NCI-H1417 (cell line): Measurements from ENCODE around the gene RAB9A.
A peak's percentile ranks its signal among the peaks of the same experiment; 100 is the strongest.
"Not testable (repeated sequence)": the region's sequence is repeated elsewhere in the genome, so short reads cannot be mapped to it uniquely, and the experiment has no call there.

ENCODE experiments used
- DNase-seq, 3 experiments: peaks; one replicate each; lab custom pipeline; 2025; lab: John Stamatoyannopoulos, UW

The RAB9A gene

GRCh38 chrX:13688958-13689740 is at the start of gene RAB9A:
RAB9A (plus strand) TSS chrX:13689128; CDS start chrX:13708747, 19,619 bp downstream.
- DNase-seq: peak; percentile 77 to 95 (median 94)

- DNase-seq: not testable (repeated sequence)
These were observed 47.2 kb upstream of the RAB9A start for GRCh38 chrX:13641684-13642083.

- DNase-seq: no peak
These were observed 43.3 kb upstream of the RAB9A start for GRCh38 chrX:13645464-13646153.

GRCh38 chrX:13646154-13646549 is 42.8 kb upstream of the RAB9A start:
- peak; percentile 28 to 70 (median 50) for DNase-seq

GRCh38 chrX:13647709-13648212 is 41.2 kb upstream of the RAB9A start:
- DNase-seq: peak; percentile 7 to 89 (median 65)

GRCh38 chrX:13648336-13648735 is 40.6 kb upstream of the RAB9A start:
- DNase-seq: not testable (repeated sequence)

- DNase-seq: no peak
These were observed 39.1 kb upstream of the RAB9A start for GRCh38 chrX:13649838-13650237.

- no peak for DNase-seq
These were observed 38.6 kb upstream of the RAB9A start for GRCh38 chrX:13650318-13650717.

GRCh38 chrX:13651150-13651549 is 37.8 kb upstream of the RAB9A start:
- DNase-seq: no peak

- peak in 1 of 3 experiments; percentile 40 for DNase-seq
These were observed 36.6 kb upstream of the RAB9A start for GRCh38 chrX:13652287-13652793.

- peak; percentile 94 to 99 (median 98) for DNase-seq
These were observed 35.9 kb upstream of the RAB9A start, which contains the start of gene TCEANC for GRCh38 chrX:13652850-13653693. TCEANC (plus strand) TSS chrX:13653141; CDS start chrX:13662509, 9,368 bp downstream.

- DNase-seq: no peak
These were observed 34.8 kb upstream of the RAB9A start for GRCh38 chrX:13654116-13654515.

- DNase-seq: no peak
These were observed 33.3 kb upstream of the RAB9A start for GRCh38 chrX:13655674-13656073.

- peak; percentile 35 to 79 (median 35) for DNase-seq
These were observed 30.3 kb upstream of the RAB9A start for GRCh38 chrX:13658602-13659001.

GRCh38 chrX:13659063-13659462 is 29.9 kb upstream of the RAB9A start:
- DNase-seq: no peak

GRCh38 chrX:13661735-13662288 is 27.1 kb upstream of the RAB9A start:
- no peak for DNase-seq

GRCh38 chrX:13662355-13662791 is 26.6 kb upstream of the RAB9A start:
- no peak for DNase-seq

- no peak for DNase-seq
These were observed 24.9 kb upstream of the RAB9A start for GRCh38 chrX:13664020-13664419.

- DNase-seq: no peak
These were observed 22.1 kb upstream of the RAB9A start for GRCh38 chrX:13666836-13667235.

- DNase-seq: peak in 1 of 3 experiments; percentile 54
These were observed 21.0 kb upstream of the RAB9A start for GRCh38 chrX:13667919-13668318.

- peak in 1 of 3 experiments; percentile 31 for DNase-seq
These were observed 19.6 kb upstream of the RAB9A start for GRCh38 chrX:13669246-13669737.
